ENCODE results near the gene NME2. TPM values are rescaled to one million over a fixed set of nuclear protein-coding genes. Genes with fewer than 3 reads are reported as not detected.

NME2 gene
- total RNA-seq, 4 donors from 2014 or later, result 202 to 486 (median 387) TPM

DNA sequence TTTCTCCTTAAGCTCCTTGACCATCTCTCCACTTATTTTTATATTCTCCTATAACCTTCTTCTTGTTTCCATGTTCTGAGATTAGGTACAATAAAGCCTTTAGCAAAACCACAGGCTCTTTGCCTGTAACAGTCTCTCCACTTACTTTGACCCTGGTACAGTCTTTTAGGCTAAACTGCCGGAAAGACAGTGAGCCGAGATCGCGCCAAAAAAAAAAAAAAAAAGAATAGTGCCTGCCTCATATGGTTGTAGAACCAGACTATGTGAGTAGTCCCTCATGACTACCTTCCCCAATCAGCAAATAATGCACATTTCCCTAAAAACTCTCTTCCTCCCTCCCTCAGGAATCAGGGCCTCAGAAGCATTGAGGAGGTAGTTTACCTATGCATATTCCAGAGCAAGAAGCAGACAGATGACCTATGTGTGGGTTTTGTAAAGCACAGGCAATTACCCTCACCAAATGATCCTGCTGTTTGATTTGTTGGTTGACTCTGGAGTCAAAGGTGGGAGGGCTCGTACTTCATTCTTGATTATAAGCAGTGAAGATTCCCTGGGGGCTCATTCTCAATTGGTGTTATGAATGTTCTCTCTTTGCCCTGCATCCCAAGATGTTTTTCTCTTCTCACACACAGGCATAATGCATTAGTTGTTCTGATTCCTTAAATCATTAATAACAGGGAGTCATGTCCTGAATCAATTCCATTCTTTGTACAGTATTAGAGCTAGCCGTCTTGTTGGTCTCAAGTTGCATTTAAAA, 21.8 kb upstream of the NME2 start:
- Histone ChIP-seq H3K4me1 (no peaks in the 10 kb centered on the region), H3K27ac (no peak overlapping the region), H3K4me3 (replicated peaks in 1 of 3) (no peak overlapping the region), H3K36me3 (no peaks in the 10 kb centered on the region), H3K27me3 (no peaks in the 10 kb centered on the region), H3K9me3 (no peaks in the 10 kb centered on the region)
- no peak for DNase-seq
- no peak for TF ChIP-seq POLR2A (IDR thresholded peaks at IDR 0.05)
- TF ChIP-seq, protein P1, sequence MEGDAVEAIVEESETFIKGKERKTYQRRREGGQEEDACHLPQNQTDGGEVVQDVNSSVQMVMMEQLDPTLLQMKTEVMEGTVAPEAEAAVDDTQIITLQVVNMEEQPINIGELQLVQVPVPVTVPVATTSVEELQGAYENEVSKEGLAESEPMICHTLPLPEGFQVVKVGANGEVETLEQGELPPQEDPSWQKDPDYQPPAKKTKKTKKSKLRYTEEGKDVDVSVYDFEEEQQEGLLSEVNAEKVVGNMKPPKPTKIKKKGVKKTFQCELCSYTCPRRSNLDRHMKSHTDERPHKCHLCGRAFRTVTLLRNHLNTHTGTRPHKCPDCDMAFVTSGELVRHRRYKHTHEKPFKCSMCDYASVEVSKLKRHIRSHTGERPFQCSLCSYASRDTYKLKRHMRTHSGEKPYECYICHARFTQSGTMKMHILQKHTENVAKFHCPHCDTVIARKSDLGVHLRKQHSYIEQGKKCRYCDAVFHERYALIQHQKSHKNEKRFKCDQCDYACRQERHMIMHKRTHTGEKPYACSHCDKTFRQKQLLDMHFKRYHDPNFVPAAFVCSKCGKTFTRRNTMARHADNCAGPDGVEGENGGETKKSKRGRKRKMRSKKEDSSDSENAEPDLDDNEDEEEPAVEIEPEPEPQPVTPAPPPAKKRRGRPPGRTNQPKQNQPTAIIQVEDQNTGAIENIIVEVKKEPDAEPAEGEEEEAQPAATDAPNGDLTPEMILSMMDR (IDR thresholded peaks at IDR 0.05), result no peak
- WGBS, 2 donors, result 73 to 75% methylated on average over 6 of the region's 6 CpGs
- intact Hi-C loops (cut with DNase I), result no loop called here

DNA sequence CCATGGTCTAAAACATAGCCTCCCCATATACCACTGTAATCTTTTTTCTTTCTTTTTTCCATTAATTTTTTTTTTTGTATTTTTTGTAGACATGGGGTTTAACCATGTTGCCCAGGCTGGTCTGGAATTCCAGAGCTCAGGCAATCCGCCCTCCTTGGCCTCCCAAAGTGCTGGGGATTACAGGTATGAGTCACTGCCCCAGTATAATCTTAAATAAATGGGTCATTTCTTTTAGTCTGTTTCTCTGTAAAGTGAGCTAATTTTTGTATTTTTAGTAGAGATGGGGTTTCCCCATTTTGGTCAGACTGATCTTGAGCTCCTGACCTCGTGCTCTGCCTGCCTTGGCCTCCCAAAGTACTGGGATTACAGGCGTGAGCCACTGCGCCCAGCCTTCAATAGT, 18.6 kb upstream of the NME2 start:
- intact Hi-C loops (cut with DNase I), result no loop called here
- no peaks in the 10 kb centered on the region for H3K9me3 ChIP-seq
- 85 to 89% methylated on average over 4 of the region's 4 CpGs for WGBS, 2 donors

DNA sequence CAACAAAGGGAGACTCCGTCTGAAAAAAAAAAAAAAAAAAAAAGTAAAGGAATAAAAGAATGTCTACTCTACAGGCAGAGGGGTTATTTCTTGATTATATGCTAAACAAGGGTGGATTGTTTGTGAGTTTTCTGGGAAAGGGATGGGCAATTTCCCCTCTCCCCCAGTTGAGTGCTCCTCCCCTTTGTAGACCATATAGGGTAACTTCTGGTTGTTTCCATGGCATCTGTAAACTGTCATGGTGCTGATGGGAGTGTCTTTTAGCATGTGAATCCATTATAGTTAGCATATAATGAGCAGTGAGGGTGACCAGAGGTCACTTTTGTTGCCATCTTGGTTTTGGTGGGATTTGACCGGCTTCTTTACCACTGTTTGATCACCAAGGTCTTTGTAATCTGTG, 17.0 kb upstream of the NME2 start:
- Histone ChIP-seq H3K9me3 (no peaks in the 10 kb centered on the region), H3K4me1 (peaks cover 9 to 10% of the 10 kb centered on the region in 2 donors), H3K36me3 (no peaks in the 10 kb centered on the region), H3K27ac (no peak overlapping the region), H3K4me3 (replicated peaks in 1 of 3) (no peak overlapping the region), H3K27me3 (no peaks in the 10 kb centered on the region)
- TF ChIP-seq, protein P1 (IDR thresholded peaks at IDR 0.05), result no peak
- no peak for TF ChIP-seq POLR2A (IDR thresholded peaks at IDR 0.05)
- WGBS, 2 donors, result 93 to 98% methylated on average over 2 of the region's 2 CpGs
- intact Hi-C loops (cut with DNase I), result no loop called here
- DNase-seq, result no peak

More for the DNA sequence above, 18.6 kb upstream of the NME2 start:
- no peak for DNase-seq
- TF ChIP-seq, protein P1 (IDR thresholded peaks at IDR 0.05), result no peak
- TF ChIP-seq POLR2A (IDR thresholded peaks at IDR 0.05), result no peak
- H3K27ac ChIP-seq, result no peak overlapping the region
- peaks cover 3 to 4% of the 10 kb centered on the region in 2 donors for H3K4me1 ChIP-seq
- no peaks in the 10 kb centered on the region for H3K36me3 ChIP-seq
- no peaks in the 10 kb centered on the region for H3K27me3 ChIP-seq
- H3K4me3 ChIP-seq (replicated peaks in 1 of 3), result no peak overlapping the region

DNA sequence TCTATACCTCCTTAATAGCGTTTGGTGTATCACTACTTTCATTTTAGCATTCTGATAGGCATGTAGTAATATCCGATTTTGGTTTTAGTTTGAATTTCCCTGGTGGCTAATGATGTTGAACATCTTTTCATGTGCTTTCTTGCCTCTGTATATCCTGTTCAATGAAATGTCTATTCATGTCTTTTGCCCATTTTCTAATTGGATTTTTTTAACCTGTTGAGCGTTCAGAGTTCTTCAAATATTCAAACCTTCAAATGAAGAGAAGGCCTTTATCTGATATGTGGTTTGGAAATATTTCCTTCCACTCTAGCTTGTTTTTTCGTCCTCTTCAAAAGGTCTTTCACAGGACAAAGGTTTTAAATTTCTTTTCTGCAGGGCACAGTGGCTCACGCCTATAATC, 15.3 kb upstream of the NME2 start:
- WGBS, 2 donors, result 90 to 92% methylated on average over 5 of the region's 5 CpGs
- Histone ChIP-seq H3K27me3 (no peaks in the 10 kb centered on the region), H3K4me1 (peaks cover 14 to 16% of the 10 kb centered on the region in 2 donors), H3K36me3 (no peaks in the 10 kb centered on the region), H3K27ac (no peak overlapping the region), H3K4me3 (replicated peaks in 1 of 3) (no peak overlapping the region), H3K9me3 (no peaks in the 10 kb centered on the region)
- no peak for DNase-seq
- TF ChIP-seq POLR2A (IDR thresholded peaks at IDR 0.05), result no peak
- TF ChIP-seq, protein P1 (IDR thresholded peaks at IDR 0.05), result no peak
- intact Hi-C loops (cut with DNase I), result loop anchor here (5.0 kb wide), 1 partner anchor 149 kb away; no protein-coding TSS in a partner anchor

DNA sequence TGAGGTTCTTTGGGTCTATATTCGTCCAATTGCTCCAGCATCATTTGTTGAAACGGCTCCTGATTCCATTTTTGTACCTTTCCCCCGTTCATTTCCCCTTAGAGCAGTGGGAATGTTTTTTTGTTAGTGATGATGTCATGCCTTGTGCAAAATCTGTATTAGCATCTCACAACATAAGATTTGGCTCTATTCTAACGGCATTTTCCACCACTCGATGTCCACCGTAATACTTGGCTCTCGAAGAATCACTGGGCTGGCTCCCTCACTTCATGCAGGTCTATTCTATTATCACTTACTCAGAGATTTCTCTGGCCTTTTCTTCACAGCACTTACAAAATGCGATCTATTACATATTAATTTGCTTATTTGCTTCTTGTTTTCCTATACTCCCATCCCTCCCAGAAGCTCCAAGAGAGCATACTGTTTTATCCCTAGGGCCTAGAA, 13.4 kb upstream of the NME2 start:
- H3K4me1 ChIP-seq, result peaks cover 14 to 16% of the 10 kb centered on the region in 2 donors
- TF ChIP-seq, protein P1 (IDR thresholded peaks at IDR 0.05), result no peak
- no peak for TF ChIP-seq POLR2A (IDR thresholded peaks at IDR 0.05)
- intact Hi-C loops (cut with DNase I), result loop anchor here (5.0 kb wide), 1 partner anchor 150 kb away; no protein-coding TSS in a partner anchor
- H3K27ac ChIP-seq, result peak overlapping the region; percentile 88 to 95 (median 89)
- no peaks in the 10 kb centered on the region for H3K9me3 ChIP-seq
- no peaks in the 10 kb centered on the region for H3K27me3 ChIP-seq
- WGBS, 2 donors, result 10 to 11% methylated on average over 8 of the region's 8 CpGs
- DNase-seq, result peak; percentile 18 to 48
- no peaks in the 10 kb centered on the region for H3K36me3 ChIP-seq
- peak overlapping the region in 1 of 3 donors; percentile 36 for H3K4me3 ChIP-seq (replicated peaks in 1 of 3)
